HepG2 (cell line): ENCODE data around the gene METAP2. TPM values are rescaled to one million over a fixed set of nuclear protein-coding genes. Genes with fewer than 3 reads are reported as not detected.

Experiments
- ATAC-seq: fragments of 200-7000 bp; cut with Tn5 transposase; 3 replicates; pipeline ENCODE4 v1.9.1; 2020; ENCODE audit warnings: mild to moderate bottlenecking, moderate library complexity
- Bru-seq: library from RNA; stranded (reverse); fragments of 400-500 nt; gene quantifications from one replicate; lab custom pipeline; 2021; lab: Mats Ljungman, UMichigan
- BruChase-seq, 2 experiments: library from RNA; stranded (reverse); fragments of 400-500 nt; gene quantifications; one replicate each; lab custom pipeline; 2021; lab: Mats Ljungman, UMichigan
- BruUV-seq: library from RNA; stranded (reverse); fragments of 400-500 nt; replicated peaks from 2 replicates; lab custom pipeline; 2021; lab: Mats Ljungman, UMichigan
- CTCF ChIA-PET: fragments of 300-600 bp; formaldehyde crosslinking; extraction: SDS; loops from one replicate; lab custom pipeline; 2021; ENCODE audit warnings: low total read pairs, inconsistent platforms, low intra/inter-chr PET ratio; lab: Yijun Ruan, JAX
- POLR2A ChIA-PET: fragments of 350-600 bp; sonication (Branson Sonifier 250); formaldehyde crosslinking; loops from one replicate; lab custom pipeline; 2020; ENCODE audit warnings: antibody characterized with exemption, inconsistent platforms; lab: Yijun Ruan, JAX
- DNase-seq: peaks from one replicate; pipeline ENCODE4 v3.0.0-alpha.2; 2015; ENCODE audit warnings: low spot score
- FAIRE-seq: peaks from 3 replicates; lab custom pipeline; 2011; peaks lifted over from hg19 to GRCh38; lab: Jason Lieb, UNC
- H2AFZ ChIP-seq: one replicate; pipeline ENCODE4 v1.6.1; 2011; ENCODE audit warnings: low read length, inconsistent platforms
- H3K27ac ChIP-seq: fragments of 300-600 bp; 3 replicates; pipeline ENCODE4 v1.8.0; 2011; ENCODE audit warnings: mixed run types, mild to moderate bottlenecking, mixed read lengths, low read length, inconsistent platforms; ENCODE audit not compliant: insufficient read depth; ENCODE audit errors: extremely low read length
- H3K27me3 ChIP-seq, 2 experiments: fragments of 200-600 bp in 1 of 2; 2 replicates in 1 of 2; 3 replicates in 1 of 2; pipeline versions ENCODE4 v1.6.0 to v1.8.0; 2011; ENCODE audit warnings: low read length in 2 of 2, mild to moderate bottlenecking in 2 of 2, moderate library complexity in 2 of 2, inconsistent platforms in 1 of 2; ENCODE audit not compliant: insufficient read depth in 2 of 2, control insufficient read depth in 1 of 2
- H3K36me3 ChIP-seq, 2 experiments: fragments of 200-600 bp in 1 of 2; replicated peaks in 1 of 2; 2 replicates in 1 of 2; 3 replicates in 1 of 2; pipeline versions ENCODE4 v1.5.1 to v1.8.0; 2011; ENCODE audit warnings: low read length in 2 of 2, inconsistent platforms in 1 of 2; ENCODE audit not compliant: insufficient read depth in 2 of 2, control insufficient read depth in 1 of 2
- H3K4me1 ChIP-seq: 2 replicates; pipeline ENCODE4 v1.5.1; 2012; ENCODE audit warnings: low read length, inconsistent platforms; ENCODE audit not compliant: insufficient read depth
- H3K4me2 ChIP-seq: 2 replicates; pipeline ENCODE4 v1.6.0; 2011; ENCODE audit warnings: low read depth, low read length, inconsistent platforms
- H3K4me3 ChIP-seq, 3 experiments: fragments of 200-600 bp in 1 of 3; sonication (generic), shearing (Covaris generic) in 1 of 3; replicated peaks in 1 of 3; 2 replicates each; pipeline ENCODE4 v1.5.1; 2011 to 2016; ENCODE audit warnings: low read length in 3 of 3, inconsistent platforms in 2 of 3, low read depth in 2 of 3, mild to moderate bottlenecking in 2 of 3, control low read depth in 1 of 3, mixed read lengths in 1 of 3; ENCODE audit not compliant: insufficient read depth in 1 of 3
- H3K79me2 ChIP-seq: one replicate; pipeline ENCODE4 v1.6.1; 2011; ENCODE audit warnings: low read length, inconsistent platforms; ENCODE audit not compliant: insufficient read depth
- H3K9ac ChIP-seq: 2 replicates; pipeline ENCODE4 v1.6.0; 2011; ENCODE audit warnings: mild to moderate bottlenecking, low read depth, low read length, inconsistent platforms; ENCODE audit not compliant: insufficient read depth
- H3K9me3 ChIP-seq: 2 replicates; pipeline ENCODE4 v1.5.1; 2012; ENCODE audit warnings: mild to moderate bottlenecking, low read length
- H4K20me1 ChIP-seq: 2 replicates; pipeline ENCODE4 v1.6.0; 2011; ENCODE audit warnings: inconsistent platforms, mild to moderate bottlenecking, low read length, moderate library complexity; ENCODE audit not compliant: insufficient read depth
- FOSL2 ChIP-seq: sonication (generic); formaldehyde crosslinking; IDR thresholded peaks from 2 replicates; pipeline ENCODE4 v1.4.0; 2020; ENCODE audit warnings: missing genetic modification reagents
- FOXK1 ChIP-seq: sonication (generic); formaldehyde crosslinking; IDR thresholded peaks from 2 replicates; pipeline ENCODE4 v1.4.0; 2020; ENCODE audit warnings: low read depth, missing genetic modification reagents, borderline replicate concordance
- HNF1B ChIP-seq: sonication (generic); formaldehyde crosslinking; IDR thresholded peaks from 2 replicates; pipeline ENCODE4 v1.5.1; 2020; ENCODE audit warnings: mild to moderate bottlenecking, moderate library complexity, missing genetic modification reagents
- KAT7 ChIP-seq: IDR thresholded peaks from 2 replicates; pipeline ENCODE4 v1.6.1; 2018; ENCODE audit warnings: borderline replicate concordance, missing compliant biosample characterization
- MTERF4 ChIP-seq: sonication (generic); formaldehyde crosslinking; IDR thresholded peaks from 2 replicates; pipeline ENCODE4 v1.8.0; 2023; ENCODE audit warnings: mild to moderate bottlenecking, missing genetic modification reagents
- NR2C2 ChIP-seq: sonication (generic); formaldehyde crosslinking; IDR thresholded peaks from 2 replicates; pipeline ENCODE4 v1.4.0; 2020; ENCODE audit warnings: missing genetic modification reagents, mild to moderate bottlenecking, moderate library complexity, borderline replicate concordance
- TAF1 ChIP-seq: sonication (generic); formaldehyde crosslinking; IDR thresholded peaks from 2 replicates; pipeline ENCODE4 v1.4.0; 2020; ENCODE audit warnings: missing genetic modification reagents
- ZBTB8A ChIP-seq: sonication (generic); formaldehyde crosslinking; IDR thresholded peaks from 2 replicates; pipeline ENCODE4 v1.4.0; 2020; ENCODE audit warnings: mild to moderate bottlenecking, low read depth, missing genetic modification reagents, borderline replicate concordance
- ZGPAT ChIP-seq: IDR thresholded peaks from 2 replicates; pipeline ENCODE4 v1.6.1; 2016; ENCODE audit warnings: mild to moderate bottlenecking
- ZNF136 ChIP-seq: sonication (generic); formaldehyde crosslinking; IDR thresholded peaks from 2 replicates; pipeline ENCODE4 v1.8.1; 2022; ENCODE audit warnings: low read depth, mild to moderate bottlenecking, moderate library complexity, missing genetic modification reagents
- ZNF160 ChIP-seq: sonication (generic); formaldehyde crosslinking; IDR thresholded peaks from 2 replicates; pipeline ENCODE4 v1.8.0; 2022; ENCODE audit warnings: mild to moderate bottlenecking, inconsistent platforms, missing genetic modification reagents
- WGBS: methylation state at CpG from one replicate; pipeline ENCODE4 v1.1.6; 2017; ENCODE audit warnings: low lambda C conversion rate; 5-methylcytosine and 5-hydroxymethylcytosine counted together
- in situ Hi-C: cut with HindIII; loops from 2 replicates; pipeline ENCODE4 v1.10.0; 2017; ENCODE audit warnings: low pct_unique_long_range_greater_than_20kb; ENCODE audit not compliant: extremely low pct_ligation_motif_present
- intact Hi-C: fragments of 100-400 bp; cut with micrococcal nuclease; formaldehyde crosslinking; loops from one replicate; pipeline ENCODE4 v1.10.0; 2022; ENCODE audit not compliant: unreplicated experiment
- long read RNA-seq, 2 experiments: library from RNA in 1 of 2; library from polyadenylated mRNA in 1 of 2; stranded (forward) in 1 of 2; unstranded in 1 of 2; transcript quantifications; one replicate each; pipeline ENCODE4 v2.0.0, GENCODE V29; 2019 to 2022
- polyA minus RNA-seq, 3 experiments: library from RNA; depleted of rRNA, polyadenylated mRNA; stranded (reverse); fragments of >200 nt; gene quantifications; 2 replicates each; pipeline ENCODE4 v1.2.3, GENCODE V29; 2011; ENCODE audit warnings: low replicate concordance in 1 of 3
- polyA plus RNA-seq, 8 experiments: library from polyadenylated mRNA; depleted of rRNA in 3 of 8; stranded (reverse) in 7 of 8; unstranded in 1 of 8; fragments of >200 nt; fragmentation: Illumina TruSeq in 4 of 8; extraction: Trizol in 4 of 8; gene quantifications; 2 replicates each; pipeline versions ENCODE4 v1.2.1 to v1.2.3, GENCODE V29; 2011 to 2016; ENCODE audit warnings: low read depth in 4 of 8, missing spikeins in 1 of 8, mixed read lengths in 1 of 8; ENCODE audit not compliant: insufficient read depth in 1 of 8
- total RNA-seq, 5 experiments: library from RNA; depleted of rRNA; stranded (reverse); fragments of >200 nt; fragmentation: Illumina TruSeq; extraction: Trizol; gene quantifications; 2 replicates each; pipeline ENCODE4 v1.2.3, GENCODE V29; 2016; ENCODE audit warnings: low read depth in 1 of 5

Gene METAP2
- total RNA-seq (2016; rRNA removed; fragmentation: Illumina TruSeq; extraction: Trizol), result 131 and 204 TPM in 2 replicates
- total RNA-seq (2016; cell fraction: cytosol; rRNA removed; fragmentation: Illumina TruSeq; extraction: Trizol; ENCODE audit: low read depth), result 21.4 and 23.9 TPM in 2 replicates
- total RNA-seq (2016; cell fraction: insoluble cytoplasmic fraction; rRNA removed; fragmentation: Illumina TruSeq; extraction: Trizol), result 131 and 201 TPM in 2 replicates
- 42.6 and 52.7 TPM in 2 replicates for total RNA-seq (2016; cell fraction: membrane; rRNA removed; fragmentation: Illumina TruSeq; extraction: Trizol)
- total RNA-seq (2016; cell fraction: nucleus; rRNA removed; fragmentation: Illumina TruSeq; extraction: Trizol), result 62.6 and 66.2 TPM in 2 replicates
- polyA plus RNA-seq (2011; rRNA removed), result 45.5 and 67.8 TPM in 2 replicates
- 28.2 and 39.5 TPM in 2 replicates for polyA plus RNA-seq (2011; cell fraction: cytosol; rRNA removed)
- polyA plus RNA-seq (2011; cell fraction: nucleus; rRNA removed), result 12.7 and 22.3 TPM in 2 replicates
- 87.5 and 112 TPM in 2 replicates for polyA plus RNA-seq (2012)
- 13.5 and 16.5 TPM in 2 replicates for polyA plus RNA-seq (2016; cell fraction: cytosol; fragmentation: Illumina TruSeq; extraction: Trizol; ENCODE audit: low read depth)
- 213 and 228 TPM in 2 replicates for polyA plus RNA-seq (2016; cell fraction: insoluble cytoplasmic fraction; fragmentation: Illumina TruSeq; extraction: Trizol; ENCODE audit: low read depth)
- 32.1 and 38.2 TPM in 2 replicates for polyA plus RNA-seq (2016; cell fraction: membrane; fragmentation: Illumina TruSeq; extraction: Trizol; ENCODE audit: low read depth)
- 73.0 and 79.4 TPM in 2 replicates for polyA plus RNA-seq (2016; cell fraction: nucleus; fragmentation: Illumina TruSeq; extraction: Trizol; ENCODE audit: insufficient read depth, low read depth)
- polyA minus RNA-seq (2011; rRNA and poly(A)+ RNA removed; ENCODE audit: low replicate concordance), result 12.0 and 19.3 TPM in 2 replicates
- 28.9 and 29.6 TPM in 2 replicates for polyA minus RNA-seq (2011; cell fraction: cytosol; rRNA and poly(A)+ RNA removed)
- 89.4 and 91.0 TPM in 2 replicates for polyA minus RNA-seq (2011; cell fraction: nucleus; rRNA and poly(A)+ RNA removed)
- percentile 90 among the genes with signal in this experiment for Bru-seq, nascent RNA
- percentile 91 among the genes with signal in this experiment for BruChase-seq, experiment 1, labeled RNA remaining after a 6-hour chase
- BruChase-seq, experiment 2, labeled RNA remaining after a 2-hour chase, result percentile 86 among the genes with signal in this experiment
- long read RNA-seq, experiment 1, transcript METAP2-210 (11 exons, 1,874 nt), result minor isoform, 10 of 133 reads
- long read RNA-seq, experiment 1, transcript METAP2-202 (11 exons, 3,601 nt), result major isoform, 76 of 133 reads
- long read RNA-seq, experiment 1, partial matches to known transcripts, result 43 of 133 reads
- long read RNA-seq, experiment 1, other reads (novel, unspliced or antisense), result 4 of 133 reads
- long read RNA-seq, experiment 2, transcript METAP2-202 (11 exons, 3,601 nt), result major isoform, 74 of 164 reads
- long read RNA-seq, experiment 2, transcript METAP2-210 (11 exons, 1,874 nt), result minor isoform, 23 of 164 reads
- long read RNA-seq, experiment 2, partial matches to known transcripts, result 36 of 164 reads
- long read RNA-seq, experiment 2, other reads (novel, unspliced or antisense), result 31 of 164 reads

GRCh38 chr12:95473884-95474659, at the start of gene METAP2:
TSS of gene METAP2 (plus strand) at chr12:95474152. CDS start at chr12:95474180, 28 bp downstream.
- H3K27ac ChIP-seq, result peak within 1 kb of the TSS; percentile 86
- FAIRE-seq, result peak; percentile 76
- H3K79me2 ChIP-seq, result peaks cover 50% of the 10 kb centered on the region
- TSS peak; percentile 72 for BruUV-seq
- H3K4me2 ChIP-seq, result peak within 1 kb of the TSS; percentile 96
- 0% methylated on average over 22 of the region's 49 CpGs for WGBS
- in situ Hi-C loops (no loop called here), intact Hi-C loops (loop anchor here (1.0 to 5.0 kb wide), 2 partner anchors 137 to 256 kb away; no protein-coding TSS in a partner anchor)
- peak within 1 kb of the TSS; percentile 95 to 98 (median 95) for H3K4me3 ChIP-seq
- H4K20me1 ChIP-seq, result peaks cover 6% of the 10 kb centered on the region; the same call in 1 of the 2 replicates
- peak; percentile 92 for DNase-seq
- H3K36me3 ChIP-seq, result peaks cover 5 to 30% of the 10 kb centered on the region in 2 experiments; a peak in 4 of 5 replicates
- ChIA-PET CTCF (no interaction called here), POLR2A (interaction anchor here (0.7 to 3.0 kb wide), 22 partner anchors 9 to 1325 kb away, joined by 3 to 29 read pairs (median 6); partner anchors contain the start of genes FGD6, LTA4H, NDUFA12 and NR2C1)
- H3K4me1 ChIP-seq, result peaks cover 38% of the 10 kb centered on the region
- peak within 1 kb of the TSS; percentile 93 for H2AFZ ChIP-seq
- H3K9me3 ChIP-seq, result no peaks in the 10 kb centered on the region
- H3K27me3 ChIP-seq, result no peaks in the 10 kb centered on the region; a peak in 1 of 5 replicates
- peak; percentile 99 for ATAC-seq
- peak within 1 kb of the TSS; percentile 96 for H3K9ac ChIP-seq
- TF ChIP-seq TAF1, result peak; percentile 99
- no peak for TF ChIP-seq ZBTB8A (CRISPR knock-in tag)
- peak; percentile 81 for TF ChIP-seq NR2C2 (CRISPR knock-in tag)
- peak; percentile 80; the same call in 1 of the 2 replicates for TF ChIP-seq FOXK1
- peak; percentile 53; the same call in 1 of the 2 replicates for TF ChIP-seq MTERF4
- TF ChIP-seq ZNF136, result peak; percentile 98
- TF ChIP-seq ZGPAT (CRISPR knock-in tag), result peak; percentile 88
- peak; percentile 45; the same call in 1 of the 2 replicates for TF ChIP-seq ZNF160
- peak; percentile 99 for TF ChIP-seq KAT7
- peak; percentile 92 for TF ChIP-seq HNF1B
- TF ChIP-seq FOSL2 (CRISPR knock-in tag), result peak; percentile 60
